Measurements from ENCODE around the gene MFF.

- TF ChIP-seq CTCF (IDR thresholded peaks at IDR 0.05) (no peak), EZH2 (IDR thresholded peaks at IDR 0.05) (no peak)
Measured at GRCh38 chr2:227339098-227339599, 14.1 kb downstream of the MFF start.

All from neural progenitor cell (in vitro differentiated cells).